GM12878 (cell line): ENCODE results near the gene PHAF1. TPM values are rescaled to one million over a fixed set of nuclear protein-coding genes. Genes with fewer than 3 reads are reported as not detected.

ENCODE experiments used
- ASH2L ChIP-seq: fragments of 300-600, 200-600 bp; sonication (generic); IDR thresholded peaks from 2 replicates; pipeline ENCODE4 v1.6.1; 2017; ENCODE audit warnings: low read depth, mild to moderate bottlenecking, borderline replicate concordance
- GATAD2B ChIP-seq: fragments of 450-650 bp; conservative IDR thresholded peaks from 2 replicates; pipeline ENCODE4 v1.6.1; 2017; ENCODE audit warnings: low read depth, mild to moderate bottlenecking, moderate library complexity
- POLR2AphosphoS5 ChIP-seq: IDR thresholded peaks from 2 replicates; pipeline ENCODE4 v1.6.1; 2011; ENCODE audit warnings: mild to moderate bottlenecking, low read length, inconsistent platforms
- TAF1 ChIP-seq: IDR thresholded peaks from 2 replicates; pipeline ENCODE4 v1.6.1; 2011; ENCODE audit warnings: mild to moderate bottlenecking, low read depth, low read length, borderline replicate concordance
- TCF3 ChIP-seq: IDR thresholded peaks from 2 replicates; pipeline ENCODE4 v1.6.1; 2012; ENCODE audit warnings: low read depth, mild to moderate bottlenecking, low read length, borderline replicate concordance; ENCODE audit not compliant: insufficient read depth
- ZNF207 ChIP-seq: fragments of 450-650 bp; IDR thresholded peaks from 2 replicates; pipeline ENCODE4 v1.6.1; 2014; ENCODE audit warnings: antibody characterized with exemption, mild to moderate bottlenecking, borderline replicate concordance
- polyA plus RNA-seq, 11 experiments: library from polyadenylated mRNA; depleted of rRNA in 4 of 11; unstranded in 6 of 11; stranded (reverse) in 5 of 11; fragments of >200 nt; fragmentation: Nextera tagmentation in 4 of 11; fragmentation: Illumina TruSeq in 1 of 11; extraction: Ambion mirVana in 4 of 11; extraction: Trizol in 1 of 11; gene quantifications; 1 replicate in 1 of 11; 2 replicates in 10 of 11; pipeline versions ENCODE4 v1.2.1 to v1.2.3, GENCODE V29; 2011 to 2016; ENCODE audit warnings: inconsistent platforms in 2 of 11, missing spikeins in 2 of 11, low read depth in 1 of 11
- total RNA-seq, 4 experiments: library from RNA; depleted of rRNA in 3 of 4; stranded (reverse); fragments of >200 nt in 3 of 4; fragmentation: Illumina TruSeq in 1 of 4; extraction: Trizol in 1 of 4; gene quantifications; 2 replicates each; pipeline versions ENCODE4 v1.2.1 to v1.2.3, GENCODE V29; 2013 to 2021
- TF ChIP-seq, protein P1 (sequence below): IDR thresholded peaks from 2 replicates; pipeline ENCODE4 v1.6.1; 2012; ENCODE audit warnings: low read length, inconsistent platforms
- TF ChIP-seq, protein P2 (sequence below): fragments of 450-650 bp; formaldehyde crosslinking; IDR thresholded peaks from 2 replicates; pipeline ENCODE4 v1.4.0; 2020; ENCODE audit warnings: mild to moderate bottlenecking, moderate library complexity
- TF ChIP-seq, protein P3 (sequence below): IDR thresholded peaks from 2 replicates; pipeline ENCODE4 v1.6.1; 2011; ENCODE audit warnings: low read depth, mild to moderate bottlenecking, low read length, moderate library complexity, borderline replicate concordance; ENCODE audit errors: extremely low read depth
- TF ChIP-seq, protein P4 (sequence below): IDR thresholded peaks from 2 replicates; pipeline ENCODE4 v1.6.1; 2012; ENCODE audit warnings: low read depth, low read length, improper control_type of control experiment

PHAF1 gene
- total and polyA plus RNA-seq, 10 of the 15 experiments (the other 5 are each of a cell fraction or from before 2014, with no cell fraction given) = 4.5 to 20.9 (median 14.9) TPM

DNA sequence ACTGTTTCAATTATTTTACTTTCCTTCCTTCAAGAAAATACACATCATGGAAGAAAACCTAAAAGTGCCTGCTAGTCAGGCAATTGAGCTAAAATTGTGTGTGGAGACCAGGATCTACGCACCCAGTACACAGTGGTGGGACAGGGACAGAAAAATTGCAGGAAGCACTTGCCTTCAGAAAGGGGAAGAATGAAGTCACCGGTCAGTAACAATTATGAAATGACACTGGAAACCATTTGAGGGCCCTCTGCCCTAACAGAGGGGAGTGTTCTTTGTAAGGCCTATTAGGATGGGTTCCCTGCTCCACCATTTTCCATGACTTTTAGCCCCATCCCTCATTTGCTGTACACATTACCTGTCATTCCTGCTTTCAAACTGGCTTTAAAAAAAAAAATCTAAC is 4.5 kb upstream of the PHAF1 start (continued):
- TF ChIP-seq, protein P1, sequence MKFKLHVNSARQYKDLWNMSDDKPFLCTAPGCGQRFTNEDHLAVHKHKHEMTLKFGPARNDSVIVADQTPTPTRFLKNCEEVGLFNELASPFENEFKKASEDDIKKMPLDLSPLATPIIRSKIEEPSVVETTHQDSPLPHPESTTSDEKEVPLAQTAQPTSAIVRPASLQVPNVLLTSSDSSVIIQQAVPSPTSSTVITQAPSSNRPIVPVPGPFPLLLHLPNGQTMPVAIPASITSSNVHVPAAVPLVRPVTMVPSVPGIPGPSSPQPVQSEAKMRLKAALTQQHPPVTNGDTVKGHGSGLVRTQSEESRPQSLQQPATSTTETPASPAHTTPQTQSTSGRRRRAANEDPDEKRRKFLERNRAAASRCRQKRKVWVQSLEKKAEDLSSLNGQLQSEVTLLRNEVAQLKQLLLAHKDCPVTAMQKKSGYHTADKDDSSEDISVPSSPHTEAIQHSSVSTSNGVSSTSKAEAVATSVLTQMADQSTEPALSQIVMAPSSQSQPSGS = no peak
- TF ChIP-seq TCF3 (no peak), POLR2AphosphoS5 (no peak), TAF1 (no peak), ASH2L (no peak), ZNF207 (no peak), GATAD2B (no peak)
- TF ChIP-seq, protein P2, sequence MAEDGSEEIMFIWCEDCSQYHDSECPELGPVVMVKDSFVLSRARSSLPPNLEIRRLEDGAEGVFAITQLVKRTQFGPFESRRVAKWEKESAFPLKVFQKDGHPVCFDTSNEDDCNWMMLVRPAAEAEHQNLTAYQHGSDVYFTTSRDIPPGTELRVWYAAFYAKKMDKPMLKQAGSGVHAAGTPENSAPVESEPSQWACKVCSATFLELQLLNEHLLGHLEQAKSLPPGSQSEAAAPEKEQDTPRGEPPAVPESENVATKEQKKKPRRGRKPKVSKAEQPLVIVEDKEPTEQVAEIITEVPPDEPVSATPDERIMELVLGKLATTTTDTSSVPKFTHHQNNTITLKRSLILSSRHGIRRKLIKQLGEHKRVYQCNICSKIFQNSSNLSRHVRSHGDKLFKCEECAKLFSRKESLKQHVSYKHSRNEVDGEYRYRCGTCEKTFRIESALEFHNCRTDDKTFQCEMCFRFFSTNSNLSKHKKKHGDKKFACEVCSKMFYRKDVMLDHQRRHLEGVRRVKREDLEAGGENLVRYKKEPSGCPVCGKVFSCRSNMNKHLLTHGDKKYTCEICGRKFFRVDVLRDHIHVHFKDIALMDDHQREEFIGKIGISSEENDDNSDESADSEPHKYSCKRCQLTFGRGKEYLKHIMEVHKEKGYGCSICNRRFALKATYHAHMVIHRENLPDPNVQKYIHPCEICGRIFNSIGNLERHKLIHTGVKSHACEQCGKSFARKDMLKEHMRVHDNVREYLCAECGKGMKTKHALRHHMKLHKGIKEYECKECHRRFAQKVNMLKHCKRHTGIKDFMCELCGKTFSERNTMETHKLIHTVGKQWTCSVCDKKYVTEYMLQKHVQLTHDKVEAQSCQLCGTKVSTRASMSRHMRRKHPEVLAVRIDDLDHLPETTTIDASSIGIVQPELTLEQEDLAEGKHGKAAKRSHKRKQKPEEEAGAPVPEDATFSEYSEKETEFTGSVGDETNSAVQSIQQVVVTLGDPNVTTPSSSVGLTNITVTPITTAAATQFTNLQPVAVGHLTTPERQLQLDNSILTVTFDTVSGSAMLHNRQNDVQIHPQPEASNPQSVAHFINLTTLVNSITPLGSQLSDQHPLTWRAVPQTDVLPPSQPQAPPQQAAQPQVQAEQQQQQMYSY = no peak
- TF ChIP-seq, protein P3, sequence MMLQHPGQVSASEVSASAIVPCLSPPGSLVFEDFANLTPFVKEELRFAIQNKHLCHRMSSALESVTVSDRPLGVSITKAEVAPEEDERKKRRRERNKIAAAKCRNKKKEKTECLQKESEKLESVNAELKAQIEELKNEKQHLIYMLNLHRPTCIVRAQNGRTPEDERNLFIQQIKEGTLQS = no peak
- TF ChIP-seq, protein P4, sequence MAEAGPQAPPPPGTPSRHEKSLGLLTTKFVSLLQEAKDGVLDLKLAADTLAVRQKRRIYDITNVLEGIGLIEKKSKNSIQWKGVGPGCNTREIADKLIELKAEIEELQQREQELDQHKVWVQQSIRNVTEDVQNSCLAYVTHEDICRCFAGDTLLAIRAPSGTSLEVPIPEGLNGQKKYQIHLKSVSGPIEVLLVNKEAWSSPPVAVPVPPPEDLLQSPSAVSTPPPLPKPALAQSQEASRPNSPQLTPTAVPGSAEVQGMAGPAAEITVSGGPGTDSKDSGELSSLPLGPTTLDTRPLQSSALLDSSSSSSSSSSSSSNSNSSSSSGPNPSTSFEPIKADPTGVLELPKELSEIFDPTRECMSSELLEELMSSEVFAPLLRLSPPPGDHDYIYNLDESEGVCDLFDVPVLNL = no peak
- TF ChIP-seq, all 136 proteins: peak for 0
